ENCODE results near the gene ST3GAL6.
"Not testable (repeated sequence)": the region's sequence is repeated elsewhere in the genome, so short reads cannot be mapped to it uniquely, and the experiment has no call there.

Gene ST3GAL6

DNA sequence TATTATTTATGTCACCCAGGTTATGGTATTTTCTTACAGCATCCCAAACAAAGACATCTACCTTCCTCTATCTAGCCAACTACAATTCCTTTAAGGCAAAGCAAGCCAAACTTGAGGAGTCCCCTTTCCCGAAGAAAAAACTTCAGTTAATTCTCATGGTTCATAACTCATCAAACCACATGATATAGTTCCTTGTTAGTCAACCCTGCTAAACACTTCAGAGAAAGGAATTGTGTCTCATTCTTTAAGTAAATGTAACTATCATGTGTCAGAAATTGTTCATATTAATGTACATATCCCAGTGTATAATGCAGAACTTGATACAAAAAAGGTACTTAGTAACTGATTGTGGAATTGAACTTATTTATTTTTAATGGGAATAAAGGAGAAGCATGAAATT lies 44.4 kb downstream of the ST3GAL6 start:
- no peak for FAIRE-seq

DNA sequence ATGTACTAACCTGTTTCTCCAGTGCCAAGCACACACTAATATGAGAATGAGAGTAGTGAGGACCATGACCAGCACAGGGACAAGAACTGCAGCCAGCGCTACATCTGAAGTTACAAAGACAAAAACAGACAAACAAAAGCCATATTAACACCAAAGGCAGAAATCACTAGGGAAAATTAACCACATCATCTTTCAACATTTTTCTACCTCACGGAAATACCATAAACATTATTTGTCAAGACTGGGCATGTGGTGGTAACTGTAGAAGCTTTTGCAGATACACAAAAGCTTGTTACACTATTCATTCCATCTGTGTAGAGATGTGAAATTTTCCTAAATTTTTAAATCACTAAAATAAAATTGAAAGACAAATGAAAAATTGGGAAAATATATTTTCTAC lies 44.9 kb downstream of the ST3GAL6 start:
- no peak for FAIRE-seq

GRCh38 chr3:98809557-98809956 lies 46.4 kb downstream of the ST3GAL6 start:
- FAIRE-seq: no peak

DNA sequence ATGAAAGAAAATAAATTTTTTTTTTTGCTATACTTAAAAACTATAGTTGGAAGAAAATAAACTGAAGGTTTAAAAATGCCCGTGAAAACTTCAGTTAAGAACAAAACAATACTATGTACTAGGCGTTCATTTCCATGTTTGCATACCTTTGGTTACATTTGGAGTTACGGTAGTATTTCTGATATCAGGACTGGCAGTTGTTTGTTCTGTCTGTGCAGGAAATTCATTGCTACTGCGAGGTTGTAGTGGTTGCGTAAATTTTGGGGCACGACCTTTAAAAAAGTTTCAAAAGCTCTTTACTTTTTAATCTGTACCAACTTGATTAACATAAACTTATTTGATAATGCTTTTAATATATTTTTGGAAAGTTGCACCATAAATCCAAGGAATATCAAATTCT lies 47.9 kb downstream of the ST3GAL6 start:
- no peak for FAIRE-seq

GRCh38 chr3:98812851-98813374 lies 49.8 kb downstream of the ST3GAL6 start:
- peak; percentile 100 for FAIRE-seq

DNA sequence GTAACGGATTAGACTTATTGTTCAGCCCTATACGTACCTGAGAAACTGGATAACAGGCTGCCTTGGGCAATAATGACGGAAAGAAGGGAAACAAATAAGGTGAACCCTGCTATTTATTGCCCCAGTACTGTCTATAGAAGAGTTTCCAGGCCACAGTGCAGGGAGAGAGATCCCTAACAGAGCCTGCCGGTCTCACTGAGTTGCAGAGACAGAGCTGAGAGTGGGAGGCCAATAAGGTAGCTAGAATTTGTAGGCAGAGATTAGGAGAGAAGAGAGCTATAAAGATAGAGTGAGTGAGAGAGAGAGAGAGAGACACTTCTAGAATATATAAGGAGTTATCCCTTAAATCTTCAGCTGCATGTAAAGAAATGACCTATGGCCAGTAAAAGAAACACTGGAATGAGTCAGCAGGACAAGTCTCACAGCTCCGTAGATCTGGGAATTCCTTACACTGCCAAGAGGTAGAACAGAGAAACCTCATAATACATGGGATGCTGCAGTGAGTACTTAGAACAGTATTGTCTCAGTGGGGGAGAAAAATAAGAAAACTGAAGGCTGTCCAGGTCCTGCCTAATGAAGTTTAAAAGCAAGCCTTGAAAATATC lies 51.8 kb downstream of the ST3GAL6 start:
- FAIRE-seq: no peak

GRCh38 chr3:98817547-98818041 lies 54.5 kb downstream of the ST3GAL6 start:
- peak; percentile 100 for FAIRE-seq

GRCh38 chr3:98821063-98821462 lies 57.9 kb downstream of the ST3GAL6 start:
- no peak for FAIRE-seq

DNA sequence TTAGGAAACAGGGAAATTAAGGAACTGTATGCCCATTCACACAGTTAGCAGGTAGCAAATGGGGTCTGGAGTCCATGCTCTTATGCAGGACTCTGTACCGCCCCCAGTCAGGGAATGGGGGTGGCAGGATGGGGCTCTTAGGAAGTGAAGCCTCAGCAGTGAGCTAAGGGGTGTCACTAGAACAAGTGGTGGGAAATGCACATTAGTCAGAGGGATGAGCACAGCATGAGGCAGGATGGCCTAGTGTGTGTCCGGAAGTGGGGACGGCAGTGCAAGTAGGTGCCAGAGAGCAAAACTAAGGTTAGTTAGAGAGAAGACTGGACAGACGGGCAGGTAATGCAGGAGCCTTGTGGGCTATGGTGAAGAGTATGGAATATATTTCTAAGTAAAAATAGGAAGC lies 60.7 kb downstream of the ST3GAL6 start:
- FAIRE-seq: no peak

DNA sequence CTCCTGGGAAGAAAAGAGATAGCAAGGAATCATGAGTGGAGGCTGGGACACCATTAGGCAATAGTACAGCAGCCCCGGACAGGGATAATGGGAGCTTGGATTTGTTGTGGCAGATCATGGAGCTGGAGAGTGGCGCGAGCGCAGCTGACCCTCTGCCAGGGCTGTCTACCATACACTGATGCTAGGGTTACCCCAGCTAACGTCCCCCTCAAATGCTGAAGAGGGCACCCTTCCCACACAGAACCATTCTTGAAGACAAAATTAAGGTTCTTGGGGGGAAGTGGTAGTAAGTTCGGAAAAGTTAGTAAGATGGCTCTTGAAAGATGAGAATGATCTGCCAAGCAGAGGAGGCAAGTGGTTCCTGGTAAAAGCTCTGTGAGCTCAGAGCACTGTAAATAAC lies 61.1 kb downstream of the ST3GAL6 start:
- no peak for FAIRE-seq

DNA sequence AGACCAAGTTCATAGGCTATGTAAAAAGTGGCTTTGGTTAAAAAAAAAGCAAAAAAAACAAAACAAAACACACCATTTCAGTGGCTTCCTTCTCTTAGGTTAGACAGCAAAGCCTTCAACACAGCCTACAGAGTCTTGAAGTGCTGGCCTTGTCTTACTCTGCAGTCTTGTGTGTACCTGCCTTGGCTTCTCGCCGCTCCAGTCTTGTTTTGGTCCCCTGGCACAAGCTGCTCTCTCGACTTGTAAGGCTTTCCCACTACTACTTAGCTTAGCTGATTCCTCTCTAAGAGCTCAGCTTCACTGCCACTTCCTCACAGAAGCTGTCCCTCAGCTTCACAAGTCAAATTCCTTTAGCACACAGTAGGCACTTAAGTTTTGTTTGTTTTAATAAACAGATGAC lies 63.0 kb downstream of the ST3GAL6 start:
- no peak for FAIRE-seq

- FAIRE-seq: no peak
These were observed 64.2 kb downstream of the ST3GAL6 start for GRCh38 chr3:98827221-98827920.

DNA sequence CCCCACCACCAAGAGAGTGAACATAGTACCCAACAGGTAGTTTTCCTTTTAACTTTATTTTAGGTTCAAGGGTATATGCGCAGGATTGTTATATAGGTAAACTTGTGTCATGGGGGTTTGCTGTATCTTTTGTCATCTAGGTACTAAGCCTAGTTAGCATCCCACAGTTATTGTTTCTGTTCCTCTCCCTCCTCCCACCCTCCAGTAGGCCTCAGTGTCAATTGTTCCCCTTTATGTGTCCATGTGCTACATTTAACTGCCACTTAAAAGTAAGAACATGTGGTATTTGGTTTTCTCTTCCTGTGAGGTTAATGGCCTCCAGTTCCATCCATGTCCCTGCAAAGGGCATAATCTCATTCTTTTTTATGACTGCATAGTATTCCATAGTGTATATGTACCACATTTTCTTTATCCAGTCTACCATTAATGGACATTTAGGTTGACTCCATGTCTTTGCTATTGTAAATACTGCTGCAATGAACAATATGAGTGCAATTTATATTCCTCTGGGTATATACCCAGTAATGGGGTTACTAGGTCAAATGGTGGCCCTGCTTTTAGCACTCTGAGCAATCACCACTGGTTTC lies 66.2 kb downstream of the ST3GAL6 start:
- FAIRE-seq: no peak

DNA sequence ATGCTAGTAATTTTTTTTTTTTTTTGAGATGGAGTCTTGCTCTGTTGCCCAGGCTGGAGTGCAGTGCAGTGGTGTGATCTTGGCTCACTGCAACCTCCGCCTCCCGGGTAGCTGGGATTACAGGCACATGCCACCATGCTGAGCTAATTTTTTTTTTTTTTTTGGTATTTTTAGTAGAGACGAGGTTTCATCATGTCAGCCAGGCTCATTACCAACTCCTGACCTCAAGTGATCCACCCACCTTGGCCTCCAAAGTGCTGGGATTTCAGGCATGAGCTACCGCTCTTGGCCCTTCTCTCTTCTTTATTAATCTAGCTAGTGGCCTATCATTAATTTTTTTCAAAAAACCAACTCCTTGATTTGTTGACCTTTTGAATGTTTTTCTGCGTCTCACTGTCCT lies 67.9 kb downstream of the ST3GAL6 start:
- FAIRE-seq: not testable (repeated sequence)

DNA sequence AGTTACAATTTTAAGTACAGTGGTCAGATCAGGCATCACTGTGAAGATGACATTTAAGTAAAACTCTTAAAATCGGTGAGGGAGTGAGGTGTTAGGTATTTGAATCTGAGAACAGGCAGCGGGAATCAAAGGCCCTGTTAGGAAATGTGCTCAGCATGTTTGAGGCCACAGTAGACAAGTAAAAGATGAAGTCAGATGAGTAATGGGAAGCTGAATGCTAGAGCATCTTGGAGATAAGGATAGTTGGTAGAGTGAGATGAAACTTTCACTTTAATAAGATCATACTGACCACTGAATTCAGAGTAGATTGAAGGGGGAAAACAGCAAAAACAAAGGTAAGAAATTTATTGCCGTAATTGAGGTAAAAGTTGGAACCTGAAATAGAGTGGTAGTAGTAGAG lies 76.7 kb downstream of the ST3GAL6 start:
- FAIRE-seq: no peak

- FAIRE-seq: no peak
These were observed 80.3 kb downstream of the ST3GAL6 start for GRCh38 chr3:98843266-98843959.
